Astrocyte (in vitro differentiated cells and primary cell): Measurements from ENCODE around the gene TNPO1. TPM values are rescaled to one million over a fixed set of nuclear protein-coding genes. Genes with fewer than 3 reads are reported as not detected.

Source experiments
- DNase-seq: peaks from one replicate; pipeline ENCODE4 v3.0.0-alpha.2; 2010; ENCODE audit warnings: low read depth
- FAIRE-seq: peaks from 2 replicates; lab custom pipeline; 2011; peaks lifted over from hg19 to GRCh38; lab: Jason Lieb, UNC
- H2AFZ ChIP-seq: 2 replicates; pipeline ENCODE4 v1.6.0; 2012; ENCODE audit warnings: low read depth, low read length, inconsistent platforms
- H3K27ac ChIP-seq: 2 replicates; pipeline ENCODE4 v1.5.1; 2011; ENCODE audit warnings: low read depth, low read length, inconsistent platforms
- H3K27me3 ChIP-seq: 2 replicates; pipeline ENCODE4 v1.6.0; 2011; ENCODE audit warnings: low read length, inconsistent platforms; ENCODE audit not compliant: insufficient read depth
- H3K36me3 ChIP-seq: 2 replicates; pipeline ENCODE4 v1.5.1; 2011; ENCODE audit warnings: low read length, inconsistent platforms; ENCODE audit not compliant: insufficient read depth
- H3K4me1 ChIP-seq: 2 replicates; pipeline ENCODE4 v1.5.1; 2011; ENCODE audit warnings: low read length, inconsistent platforms; ENCODE audit not compliant: insufficient read depth
- H3K4me2 ChIP-seq: 2 replicates; pipeline ENCODE4 v1.6.0; 2012; ENCODE audit warnings: low read length, inconsistent platforms
- H3K4me3 ChIP-seq: 2 replicates; pipeline ENCODE4 v1.5.1; 2011; ENCODE audit warnings: low read depth, mild to moderate bottlenecking, low read length, inconsistent platforms; ENCODE audit not compliant: insufficient read depth
- H3K79me2 ChIP-seq: 2 replicates; pipeline ENCODE4 v1.6.0; 2012; ENCODE audit warnings: mild to moderate bottlenecking, low read length, inconsistent platforms; ENCODE audit not compliant: insufficient read depth
- H3K9ac ChIP-seq: 2 replicates; pipeline ENCODE4 v1.6.0; 2012; ENCODE audit warnings: mild to moderate bottlenecking, low read length, inconsistent platforms
- H3K9me3 ChIP-seq: 2 replicates; pipeline ENCODE4 v1.5.1; 2012; ENCODE audit warnings: low read depth, mild to moderate bottlenecking, low read length, inconsistent platforms; ENCODE audit not compliant: insufficient read depth
- H4K20me1 ChIP-seq: 2 replicates; pipeline ENCODE4 v1.6.0; 2012; ENCODE audit warnings: low read length, inconsistent platforms; ENCODE audit not compliant: insufficient read depth
- H3K27ac Mint-ChIP-seq: one replicate; pipeline ENCODE4 v1.8.0; 2021; ENCODE audit warnings: mild to moderate bottlenecking, mixed read lengths; ENCODE audit not compliant: unreplicated experiment
- H3K27me3 Mint-ChIP-seq: one replicate; pipeline ENCODE4 v1.8.0; 2021; ENCODE audit warnings: low read depth, mixed read lengths; ENCODE audit not compliant: unreplicated experiment
- H3K36me3 Mint-ChIP-seq: one replicate; pipeline ENCODE4 v1.8.0; 2021; ENCODE audit warnings: low read depth, mixed read lengths; ENCODE audit not compliant: unreplicated experiment
- H3K4me1 Mint-ChIP-seq: one replicate; pipeline ENCODE4 v1.8.0; 2021; ENCODE audit warnings: low read depth, mixed read lengths; ENCODE audit not compliant: unreplicated experiment
- H3K4me3 Mint-ChIP-seq: one replicate; pipeline ENCODE4 v1.8.0; 2021; ENCODE audit warnings: mild to moderate bottlenecking, moderate library complexity, mixed read lengths; ENCODE audit not compliant: unreplicated experiment
- H3K9me3 Mint-ChIP-seq: one replicate; pipeline ENCODE4 v1.8.0; 2021; ENCODE audit warnings: mild to moderate bottlenecking, mixed read lengths; ENCODE audit not compliant: unreplicated experiment
- EZH2 ChIP-seq: IDR thresholded peaks from 2 replicates; pipeline ENCODE4 v1.6.1; 2012; ENCODE audit warnings: mild to moderate bottlenecking, low read length, inconsistent platforms; ENCODE audit not compliant: insufficient read depth
- total RNA-seq: library from RNA; stranded (reverse); gene quantifications from 2 replicates; pipeline ENCODE4 v1.2.1, GENCODE V29; 2021
- TF ChIP-seq, protein P1 (sequence below): IDR thresholded peaks from 2 replicates; pipeline ENCODE4 v1.5.1; 2011; ENCODE audit warnings: low read depth, mild to moderate bottlenecking, inconsistent platforms, low read length, moderate library complexity; ENCODE audit not compliant: insufficient read depth

Gene TNPO1
- total RNA-seq, 1 donor from 2014 or later: 184 TPM

DNA sequence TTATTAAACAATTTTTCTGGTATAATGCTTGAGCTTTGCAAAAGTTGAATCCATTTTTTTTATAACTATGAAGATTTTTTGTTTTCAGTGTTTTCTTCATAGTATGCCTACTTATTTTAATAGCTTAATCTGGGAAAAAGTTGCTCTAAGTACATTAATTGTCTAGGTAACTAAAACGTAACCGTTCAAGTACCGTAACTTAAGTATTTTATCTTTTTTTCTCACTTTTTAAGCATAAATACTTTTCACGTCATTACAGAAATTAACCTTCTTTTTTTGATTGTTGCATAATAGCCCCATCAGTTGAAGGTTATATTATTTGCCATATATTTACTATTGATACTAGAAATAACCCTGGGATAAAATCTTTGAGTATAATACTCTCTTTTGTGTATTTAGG, 15.2 kb downstream of the TNPO1 start:
- H3K27ac Mint-ChIP-seq: no peak overlapping the region
- no peak overlapping the region for H3K9ac ChIP-seq
- H3K4me3 Mint-ChIP-seq: no peak overlapping the region
- H3K27me3 ChIP-seq: no peaks in the 10 kb centered on the region
- H3K27ac ChIP-seq: no peak overlapping the region
- H3K9me3 ChIP-seq: no peaks in the 10 kb centered on the region
- H3K4me3 ChIP-seq: no peak overlapping the region
- TF ChIP-seq, protein P1, sequence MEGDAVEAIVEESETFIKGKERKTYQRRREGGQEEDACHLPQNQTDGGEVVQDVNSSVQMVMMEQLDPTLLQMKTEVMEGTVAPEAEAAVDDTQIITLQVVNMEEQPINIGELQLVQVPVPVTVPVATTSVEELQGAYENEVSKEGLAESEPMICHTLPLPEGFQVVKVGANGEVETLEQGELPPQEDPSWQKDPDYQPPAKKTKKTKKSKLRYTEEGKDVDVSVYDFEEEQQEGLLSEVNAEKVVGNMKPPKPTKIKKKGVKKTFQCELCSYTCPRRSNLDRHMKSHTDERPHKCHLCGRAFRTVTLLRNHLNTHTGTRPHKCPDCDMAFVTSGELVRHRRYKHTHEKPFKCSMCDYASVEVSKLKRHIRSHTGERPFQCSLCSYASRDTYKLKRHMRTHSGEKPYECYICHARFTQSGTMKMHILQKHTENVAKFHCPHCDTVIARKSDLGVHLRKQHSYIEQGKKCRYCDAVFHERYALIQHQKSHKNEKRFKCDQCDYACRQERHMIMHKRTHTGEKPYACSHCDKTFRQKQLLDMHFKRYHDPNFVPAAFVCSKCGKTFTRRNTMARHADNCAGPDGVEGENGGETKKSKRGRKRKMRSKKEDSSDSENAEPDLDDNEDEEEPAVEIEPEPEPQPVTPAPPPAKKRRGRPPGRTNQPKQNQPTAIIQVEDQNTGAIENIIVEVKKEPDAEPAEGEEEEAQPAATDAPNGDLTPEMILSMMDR: no peak
- TF ChIP-seq EZH2: no peak
- FAIRE-seq: no peak
- peaks cover 96% of the 10 kb centered on the region for H3K79me2 ChIP-seq
- no peak overlapping the region for H2AFZ ChIP-seq
- peaks cover 2% of the 10 kb centered on the region for H3K36me3 Mint-ChIP-seq
- peaks cover 11% of the 10 kb centered on the region for H3K4me1 Mint-ChIP-seq
- H3K9me3 Mint-ChIP-seq: no peaks in the 10 kb centered on the region
- no peaks in the 10 kb centered on the region for H3K27me3 Mint-ChIP-seq
- H3K4me2 ChIP-seq: no peak overlapping the region
- DNase-seq: no peak
- H3K4me1 ChIP-seq: no peaks in the 10 kb centered on the region
- no peaks in the 10 kb centered on the region for H3K36me3 ChIP-seq
- peaks cover 61% of the 10 kb centered on the region for H4K20me1 ChIP-seq

DNA sequence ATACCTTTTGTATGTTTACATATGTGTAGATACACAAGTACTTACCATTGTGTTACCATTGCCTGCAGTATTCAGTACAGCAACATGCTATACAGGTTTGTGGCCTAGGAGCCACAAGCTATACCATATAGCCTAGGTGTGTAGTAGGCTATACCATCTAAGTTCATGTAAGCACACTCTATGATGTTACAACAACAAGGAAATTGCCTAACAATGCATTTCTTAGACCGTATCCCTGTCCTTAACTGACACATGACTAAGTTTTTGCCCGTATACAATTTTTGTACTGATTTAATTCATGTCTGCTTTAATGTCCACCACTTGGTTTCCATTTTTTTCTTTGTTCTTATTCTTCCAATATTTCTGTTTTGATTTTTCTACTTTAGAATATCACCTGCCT, 18.5 kb downstream of the TNPO1 start:
- FAIRE-seq (no peak), DNase-seq (no peak)
- Histone ChIP-seq H3K4me3 (no peak overlapping the region), H2AFZ (no peak overlapping the region), H3K4me1 (peaks cover 2% of the 10 kb centered on the region), H3K9ac (no peak overlapping the region), H3K36me3 (no peaks in the 10 kb centered on the region), H4K20me1 (peaks cover 42% of the 10 kb centered on the region), H3K27me3 (no peaks in the 10 kb centered on the region), H3K9me3 (no peaks in the 10 kb centered on the region), H3K79me2 (peaks cover 94% of the 10 kb centered on the region), H3K27ac (no peak overlapping the region), H3K4me2 (no peak overlapping the region)
- H3K27me3 Mint-ChIP-seq: no peaks in the 10 kb centered on the region
- H3K36me3 Mint-ChIP-seq: peaks cover 3% of the 10 kb centered on the region
- no peak overlapping the region for H3K27ac Mint-ChIP-seq
- peaks cover 31% of the 10 kb centered on the region for H3K4me1 Mint-ChIP-seq
- no peak overlapping the region for H3K4me3 Mint-ChIP-seq
- no peak for TF ChIP-seq EZH2
- TF ChIP-seq, protein P1: no peak
- H3K9me3 Mint-ChIP-seq: no peaks in the 10 kb centered on the region

DNA sequence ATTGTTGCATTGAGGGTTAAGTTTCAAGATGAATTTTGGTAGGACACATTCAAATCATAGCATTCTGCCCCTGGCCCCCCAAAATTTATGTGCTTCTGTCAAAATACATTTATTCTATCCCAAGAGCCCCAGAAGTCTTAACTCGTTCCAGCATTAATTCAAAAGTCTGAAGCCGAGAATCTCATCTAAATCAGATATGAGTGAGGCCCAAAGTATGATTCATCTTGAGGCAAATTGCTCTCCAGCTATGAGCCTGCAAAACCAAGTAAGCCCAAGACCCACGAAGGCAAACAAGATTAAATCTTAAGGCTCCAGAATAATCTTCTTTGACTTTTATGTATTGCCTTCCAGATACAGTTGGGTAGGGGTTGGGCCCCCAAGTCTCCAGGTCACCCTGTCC, 19.2 kb downstream of the TNPO1 start:
- Mint-ChIP-seq H3K4me1 (peaks cover 37% of the 10 kb centered on the region), H3K4me3 (no peak overlapping the region), H3K9me3 (no peaks in the 10 kb centered on the region), H3K27ac (no peak overlapping the region), H3K36me3 (peaks cover 3% of the 10 kb centered on the region), H3K27me3 (no peaks in the 10 kb centered on the region)
- TF ChIP-seq EZH2: no peak
- TF ChIP-seq, protein P1: no peak
- DNase-seq: no peak
- no peak overlapping the region for H3K4me3 ChIP-seq
- no peaks in the 10 kb centered on the region for H3K27me3 ChIP-seq
- H2AFZ ChIP-seq: no peak overlapping the region
- no peak overlapping the region for H3K4me2 ChIP-seq
- peaks cover 95% of the 10 kb centered on the region for H3K79me2 ChIP-seq
- no peak overlapping the region for H3K27ac ChIP-seq
- H4K20me1 ChIP-seq: peaks cover 45% of the 10 kb centered on the region
- no peak for FAIRE-seq
- peaks cover 2% of the 10 kb centered on the region for H3K4me1 ChIP-seq
- no peaks in the 10 kb centered on the region for H3K9me3 ChIP-seq
- H3K36me3 ChIP-seq: no peaks in the 10 kb centered on the region
- H3K9ac ChIP-seq: no peak overlapping the region
